Esophagus muscularis mucosa (tissue), 4 donors: ENCODE data around the gene PACRGL.

ENCODE experiments used
- CTCF ChIP-seq, 3 experiments: fragments of 200-600 bp in 2 of 3; fragments of 450-650 bp in 1 of 3; sonication (generic) in 2 of 3; IDR thresholded peaks; one replicate each; pipeline ENCODE4 v1.5.1; 2017 to 2019; ENCODE audit warnings: antibody characterized with exemption in 3 of 3, mild to moderate bottlenecking in 2 of 3, moderate library complexity in 1 of 3
- EP300 ChIP-seq: sonication (generic); formaldehyde crosslinking; IDR thresholded peaks from one replicate; pipeline ENCODE4 v1.6.1; 2017; ENCODE audit warnings: antibody characterized with exemption
- POLR2A ChIP-seq: fragments of 450-650 bp; IDR thresholded peaks from one replicate; pipeline ENCODE4 v1.6.1; 2017; ENCODE audit warnings: antibody characterized with exemption, moderate library complexity, mild to moderate bottlenecking, low read depth
- POLR2AphosphoS5 ChIP-seq, 2 donors: sonication (generic); formaldehyde crosslinking; IDR thresholded peaks; one replicate each; pipeline ENCODE4 v1.6.1; 2017; ENCODE audit warnings: antibody characterized with exemption in 2 of 2

GRCh38 chr4:20680736-20681135 lies 19.5 kb upstream of the PACRGL start:
- TF ChIP-seq POLR2AphosphoS5 (IDR thresholded peaks at IDR 0.05), result no peak
- TF ChIP-seq POLR2A, result no peak
- no peak for TF ChIP-seq CTCF (IDR thresholded peaks at IDR 0.05)
- no peak for TF ChIP-seq EP300
